Body of pancreas (tissue), 4 donors: ENCODE data around the gene ZBTB18.

ENCODE experiments used
- POLR2A ChIP-seq, 3 donors: fragments of 450-650 bp; IDR thresholded peaks; one replicate each; pipeline ENCODE4 v1.6.1; 2016; ENCODE audit warnings: antibody characterized with exemption in 3 of 3, mild to moderate bottlenecking in 2 of 3
- TF ChIP-seq, protein P1 (sequence below), 7 experiments: fragments of 450-650 bp in 4 of 7; fragments of 200-600 bp in 3 of 7; sonication (generic) in 3 of 7; IDR thresholded peaks; one replicate each; pipeline ENCODE4 v1.5.1; 2016 to 2019; ENCODE audit warnings: antibody characterized with exemption in 7 of 7

DNA sequence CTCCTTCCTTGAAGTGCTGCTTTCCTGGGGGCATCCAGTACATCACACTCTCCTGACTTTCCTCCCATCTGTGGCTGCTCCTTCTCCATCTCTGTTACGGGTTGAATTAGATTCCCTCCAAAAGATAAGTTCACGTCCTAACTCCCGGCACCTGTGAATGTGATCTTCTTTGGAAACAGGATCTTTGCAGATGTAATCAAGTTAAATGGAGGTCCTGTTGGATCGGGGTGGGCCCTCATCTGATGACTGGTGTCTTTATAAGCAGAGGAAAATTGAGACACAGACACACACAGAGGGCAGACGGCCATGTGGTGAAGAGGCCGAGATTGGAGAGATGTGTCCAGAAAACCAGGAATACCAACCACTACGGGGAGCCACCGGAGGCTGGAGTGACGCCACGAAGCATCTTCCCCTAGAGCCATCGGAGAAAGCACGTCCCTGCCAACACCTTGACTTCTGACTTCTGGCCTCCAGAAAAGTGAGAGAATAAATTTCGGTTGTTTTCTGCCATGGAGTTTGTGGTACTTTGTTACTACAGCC, 36.0 kb downstream of the ZBTB18 start:
- TF ChIP-seq, protein P1, sequence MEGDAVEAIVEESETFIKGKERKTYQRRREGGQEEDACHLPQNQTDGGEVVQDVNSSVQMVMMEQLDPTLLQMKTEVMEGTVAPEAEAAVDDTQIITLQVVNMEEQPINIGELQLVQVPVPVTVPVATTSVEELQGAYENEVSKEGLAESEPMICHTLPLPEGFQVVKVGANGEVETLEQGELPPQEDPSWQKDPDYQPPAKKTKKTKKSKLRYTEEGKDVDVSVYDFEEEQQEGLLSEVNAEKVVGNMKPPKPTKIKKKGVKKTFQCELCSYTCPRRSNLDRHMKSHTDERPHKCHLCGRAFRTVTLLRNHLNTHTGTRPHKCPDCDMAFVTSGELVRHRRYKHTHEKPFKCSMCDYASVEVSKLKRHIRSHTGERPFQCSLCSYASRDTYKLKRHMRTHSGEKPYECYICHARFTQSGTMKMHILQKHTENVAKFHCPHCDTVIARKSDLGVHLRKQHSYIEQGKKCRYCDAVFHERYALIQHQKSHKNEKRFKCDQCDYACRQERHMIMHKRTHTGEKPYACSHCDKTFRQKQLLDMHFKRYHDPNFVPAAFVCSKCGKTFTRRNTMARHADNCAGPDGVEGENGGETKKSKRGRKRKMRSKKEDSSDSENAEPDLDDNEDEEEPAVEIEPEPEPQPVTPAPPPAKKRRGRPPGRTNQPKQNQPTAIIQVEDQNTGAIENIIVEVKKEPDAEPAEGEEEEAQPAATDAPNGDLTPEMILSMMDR (IDR thresholded peaks at IDR 0.05), result no peak
- TF ChIP-seq POLR2A (IDR thresholded peaks at IDR 0.05), result no peak
